K562 (cell line): ENCODE results near the gene DNAJB13. TPM values are rescaled to one million over a fixed set of nuclear protein-coding genes. Genes with fewer than 3 reads are reported as not detected.

Experiments
- ATAC-seq: fragments of 200-7000 bp; cut with Tn5 transposase; 3 replicates; pipeline ENCODE4 v1.9.1; 2020; ENCODE audit warnings: moderate library complexity
- BruUV-seq: library from RNA; stranded (reverse); fragments of 400-500 nt; replicated peaks from 2 replicates; lab custom pipeline; 2021; lab: Mats Ljungman, UMichigan
- CTCF ChIA-PET: fragments of 300-600 bp; formaldehyde crosslinking; extraction: SDS; loops from one replicate; lab custom pipeline; 2021; ENCODE audit warnings: low intra/inter-chr PET ratio; lab: Yijun Ruan, JAX
- POLR2A ChIA-PET: fragments of 300-600, 350-650 bp; sonication (Branson Sonifier 250); formaldehyde crosslinking; extraction: SDS; loops from one replicate; lab custom pipeline; 2021; ENCODE audit warnings: antibody characterized with exemption, inconsistent platforms; lab: Yijun Ruan, JAX
- DNase-seq, 4 experiments: peaks; one replicate each; pipeline versions ENCODE4 v3.0.0 to v3.0.0-alpha.2; 2011 to 2018; ENCODE audit warnings: low spot score in 3 of 4, mixed read lengths in 3 of 4; ENCODE audit errors: extremely low read depth in 1 of 4
- FAIRE-seq: peaks from 2 replicates; lab custom pipeline; 2011; peaks lifted over from hg19 to GRCh38; lab: Jason Lieb, UNC
- H2AFZ ChIP-seq: 2 replicates; pipeline ENCODE4 v1.6.0; 2011; ENCODE audit warnings: low read depth, low read length, control low read depth, inconsistent platforms
- H3K27ac ChIP-seq: fragments of 200-600 bp; 3 replicates; pipeline ENCODE4 v1.8.0; 2011; ENCODE audit warnings: low read depth, mild to moderate bottlenecking, control low read depth, inconsistent platforms, low read length, moderate library complexity, mixed read lengths; ENCODE audit errors: extremely low read depth
- H3K27me3 ChIP-seq, 2 experiments: fragments of 300-600 bp in 1 of 2; 2 replicates in 1 of 2; 3 replicates in 1 of 2; pipeline versions ENCODE4 v1.6.0 to v1.8.0; 2011; ENCODE audit warnings: inconsistent platforms in 2 of 2, low read length in 2 of 2, mild to moderate bottlenecking in 1 of 2, mixed read lengths in 1 of 2, moderate library complexity in 1 of 2; ENCODE audit not compliant: control insufficient read depth in 2 of 2, insufficient read depth in 2 of 2
- H3K36me3 ChIP-seq: fragments of 300-600 bp; 3 replicates; pipeline ENCODE4 v1.8.0; 2011; ENCODE audit warnings: mild to moderate bottlenecking, low read length, inconsistent platforms; ENCODE audit not compliant: control insufficient read depth, insufficient read depth
- H3K4me1 ChIP-seq, 2 experiments: fragments of 200-600 bp in 1 of 2; replicated peaks in 1 of 2; 2 replicates in 1 of 2; 3 replicates in 1 of 2; pipeline versions ENCODE4 v1.5.1 to v1.8.0; 2011; ENCODE audit warnings: inconsistent platforms in 2 of 2, low read length in 2 of 2, mild to moderate bottlenecking in 1 of 2, mixed read lengths in 1 of 2, moderate library complexity in 1 of 2; ENCODE audit not compliant: control insufficient read depth in 2 of 2, insufficient read depth in 2 of 2
- H3K4me2 ChIP-seq: 2 replicates; pipeline ENCODE4 v1.6.1; 2011; ENCODE audit warnings: low read length, control low read depth, inconsistent platforms, mixed read lengths; ENCODE audit not compliant: insufficient read depth
- H3K4me3 ChIP-seq: fragments of 200-600 bp; sonication (generic), shearing (Covaris generic); 2 replicates; pipeline ENCODE4 v1.5.1; 2016; ENCODE audit warnings: control low read depth, inconsistent platforms
- H3K79me2 ChIP-seq: fragments of 200-600 bp; 3 replicates; pipeline ENCODE4 v1.8.0; 2011; ENCODE audit warnings: low read length, inconsistent platforms; ENCODE audit not compliant: control insufficient read depth, insufficient read depth
- H3K9ac ChIP-seq, 2 experiments: 2 replicates each; pipeline versions ENCODE4 v1.6.0 to v1.6.1; 2011; ENCODE audit warnings: low read depth in 2 of 2, low read length in 2 of 2, control low read depth in 1 of 2, inconsistent platforms in 1 of 2, mild to moderate bottlenecking in 1 of 2, mixed read lengths in 1 of 2; ENCODE audit not compliant: insufficient read depth in 1 of 2
- H3K9me1 ChIP-seq: one replicate; pipeline ENCODE4 v1.6.0; 2011; ENCODE audit warnings: inconsistent platforms, mild to moderate bottlenecking, low read length, moderate library complexity; ENCODE audit not compliant: control insufficient read depth, insufficient read depth
- H3K9me3 ChIP-seq: replicated peaks from 2 replicates; pipeline ENCODE4 v1.5.1; 2011; ENCODE audit warnings: low read depth, low read length, inconsistent platforms; ENCODE audit not compliant: control insufficient read depth, insufficient read depth
- H4K20me1 ChIP-seq: replicated peaks from 2 replicates; pipeline ENCODE4 v1.6.1; 2011; ENCODE audit warnings: low read length, inconsistent platforms, mixed read lengths; ENCODE audit not compliant: control insufficient read depth, insufficient read depth
- CHD2 ChIP-seq: IDR thresholded peaks from 2 replicates; pipeline ENCODE4 v1.6.1; 2011; ENCODE audit warnings: low read depth, low read length
- IRF2 ChIP-seq: sonication (generic); formaldehyde crosslinking; IDR thresholded peaks from 2 replicates; pipeline ENCODE4 v1.8.1; 2022; ENCODE audit warnings: mild to moderate bottlenecking, missing genetic modification reagents
- MYC ChIP-seq, 2 experiments: fragments of 250-450 bp in 1 of 2; sonication (Bioruptor Pico) in 1 of 2; IDR thresholded peaks; 2 replicates each; pipeline versions ENCODE4 v1.5.1 to v1.6.1; 2012 to 2021; ENCODE audit warnings: low read depth in 2 of 2, borderline replicate concordance in 1 of 2, improper control_type of control experiment in 1 of 2, low read length in 1 of 2, mild to moderate bottlenecking in 1 of 2, moderate library complexity in 1 of 2
- RBM39 ChIP-seq: fragments of 200-400 bp; formaldehyde crosslinking; optimal IDR thresholded peaks from 2 replicates; pipeline ENCODE3; 2018; ENCODE audit warnings: low read depth, low read length
- RFX1 ChIP-seq: fragments of 450-650 bp; IDR thresholded peaks from 2 replicates; pipeline ENCODE4 v1.6.1; 2016; ENCODE audit warnings: mild to moderate bottlenecking, moderate library complexity
- SAP30 ChIP-seq: fragments of 200-600 bp; sonication (generic); IDR thresholded peaks from 2 replicates; pipeline ENCODE4 v1.6.1; 2012; ENCODE audit warnings: borderline replicate concordance, low read depth, mild to moderate bottlenecking, moderate library complexity, low read length, control low read depth, inconsistent platforms; ENCODE audit not compliant: insufficient read depth, poor library complexity, severe bottlenecking
- SLC30A9 ChIP-seq: fragments of 250-450 bp; sonication (Bioruptor Pico); IDR thresholded peaks from 2 replicates; pipeline ENCODE4 v1.8.0; 2022; ENCODE audit warnings: mild to moderate bottlenecking, moderate library complexity
- SRF ChIP-seq, 2 experiments: fragments of 250-450, 450-650 bp in 1 of 2; sonication (Bioruptor Pico) in 1 of 2; sonication (generic) in 1 of 2; formaldehyde crosslinking; IDR thresholded peaks; 2 replicates each; pipeline versions ENCODE4 v1.5.0 to v1.5.1; 2020 to 2022; ENCODE audit warnings: mild to moderate bottlenecking in 1 of 2, missing genetic modification reagents in 1 of 2
- ZBTB5 ChIP-seq: fragments of 450-650 bp; IDR thresholded peaks from 2 replicates; pipeline ENCODE4 v1.6.1; 2017; ENCODE audit warnings: antibody characterized with exemption
- WGBS: fragments of 100-300 bp; shearing (Covaris generic); methylation state at CpG from one replicate; pipeline ENCODE4 v1.1.6; 2016; ENCODE audit warnings: low coverage, mixed read lengths; ENCODE audit not compliant: insufficient coverage; ENCODE audit errors: missing lambda C conversion rate; 5-methylcytosine and 5-hydroxymethylcytosine counted together
- in situ Hi-C: fragments of 300-500 bp; cut with MboI; formaldehyde crosslinking; loops from 4 replicates; pipeline ENCODE4 v1.15.0; 2018; ENCODE audit warnings: inconsistent platforms, mixed read lengths
- intact Hi-C: fragments of 100-400 bp; cut with micrococcal nuclease; formaldehyde crosslinking; loops from 2 replicates; pipeline ENCODE4 v1.14.2; 2022
- polyA plus RNA-seq, 8 experiments: library from polyadenylated mRNA; depleted of rRNA in 4 of 8; stranded (reverse) in 5 of 8; unstranded in 3 of 8; fragments of >200 nt; fragmentation: Nextera tagmentation in 2 of 8; fragmentation: Illumina TruSeq in 1 of 8; extraction: Ambion mirVana in 2 of 8; extraction: Trizol in 1 of 8; gene quantifications; 2 replicates each; pipeline versions ENCODE4 v1.2.1 to v1.2.3, GENCODE V29; 2011 to 2014; ENCODE audit warnings: inconsistent platforms in 1 of 8, missing spikeins in 1 of 8
- total RNA-seq, 7 experiments: library from RNA; depleted of rRNA in 6 of 7; stranded (reverse); fragments of >200 nt in 6 of 7; fragmentation: Illumina TruSeq in 2 of 7; extraction: Trizol in 2 of 7; gene quantifications; 2 replicates each; pipeline versions ENCODE4 v1.2.1 to v1.2.3, GENCODE V29; 2011 to 2021; ENCODE audit warnings: low replicate concordance in 1 of 7
- TF ChIP-seq, protein P1 (sequence below): sonication (generic); formaldehyde crosslinking; IDR thresholded peaks from 2 replicates; pipeline ENCODE4 v1.8.0; 2022; ENCODE audit warnings: missing genetic modification reagents, mild to moderate bottlenecking, moderate library complexity, borderline replicate concordance

DNAJB13 gene
- total and polyA plus RNA-seq, 9 of the 15 experiments (the other 6 are each of a cell fraction or from before 2014, with no cell fraction given), result 0.14 TPM; not detected in 8

GRCh38 chr11:73990730-73991129 is 39.9 kb downstream of the DNAJB13 start:
- H3K27ac ChIP-seq, result no peak overlapping the region

More at GRCh38 chr11:73990730-73991129, 39.9 kb downstream of the DNAJB13 start:
- Histone ChIP-seq H3K4me2 (no peak overlapping the region), H3K9ac (no peak overlapping the region), H3K36me3 (no peaks in the 10 kb centered on the region), H3K9me1 (no peaks in the 10 kb centered on the region), H3K4me1 (peaks cover 0 to 2% of the 10 kb centered on the region in 2 experiments; a peak in 1 of 5 replicates), H4K20me1 (no peaks in the 10 kb centered on the region), H3K9me3 (no peaks in the 10 kb centered on the region), H3K79me2 (no peaks in the 10 kb centered on the region), H3K4me3 (no peak overlapping the region), H2AFZ (peak overlapping the region; percentile 70; the same call in 1 of the 2 replicates), H3K27me3 (no peaks in the 10 kb centered on the region)
- intact Hi-C loops, result no loop called here
- ATAC-seq (no peak), DNase-seq (no peak), FAIRE-seq (no peak)
- no TSS peak for BruUV-seq
- TF ChIP-seq ZBTB5 (no peak), SAP30 (no peak), SRF (CRISPR knock-in tag; IDR thresholded peaks at IDR 0.05) (no peak), CHD2 (no peak), RBM39 (no peak), MYC (IDR thresholded peaks at IDR 0.05; ENCODE audit: low read depth, low read length) (no peak), MYC (CRISPR knock-in tag; IDR thresholded peaks at IDR 0.05; ENCODE audit: borderline replicate concordance, low read depth) (no peak), SLC30A9 (CRISPR knock-in tag) (no peak), RFX1 (no peak), IRF2 (CRISPR knock-in tag) (no peak)
- TF ChIP-seq, protein P1, sequence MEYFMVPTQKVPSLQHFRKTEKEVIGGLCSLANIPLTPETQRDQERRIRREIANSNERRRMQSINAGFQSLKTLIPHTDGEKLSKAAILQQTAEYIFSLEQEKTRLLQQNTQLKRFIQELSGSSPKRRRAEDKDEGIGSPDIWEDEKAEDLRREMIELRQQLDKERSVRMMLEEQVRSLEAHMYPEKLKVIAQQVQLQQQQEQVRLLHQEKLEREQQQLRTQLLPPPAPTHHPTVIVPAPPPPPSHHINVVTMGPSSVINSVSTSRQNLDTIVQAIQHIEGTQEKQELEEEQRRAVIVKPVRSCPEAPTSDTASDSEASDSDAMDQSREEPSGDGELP (CRISPR knock-in tag), result no peak
- in situ Hi-C loops, result no loop called here
- ChIA-PET POLR2A (interaction anchor here (1.5 kb wide), 1 partner anchor 18 kb away, joined by 4 read pairs; no protein-coding TSS in a partner anchor), CTCF (no interaction called here)
- 32% methylated on average over 2 of the region's 2 CpGs for whole genome bisulfite sequencing
